Left ventricle myocardium inferior (tissue), 1 donor: ENCODE results near the gene DLG2. TPM values are rescaled to one million over a fixed set of nuclear protein-coding genes. Genes with fewer than 3 reads are reported as not detected.

ENCODE experiments used
- DNase-seq: peaks from one replicate; pipeline ENCODE4 v3.0.0-alpha.2; 2020
- H3K27ac ChIP-seq: fragments of 200-600 bp; replicated peaks from 2 replicates; pipeline ENCODE4 v1.8.0; 2021
- H3K27me3 ChIP-seq: fragments of 200-600 bp; 2 replicates; pipeline ENCODE4 v1.8.0; 2021; ENCODE audit warnings: low read depth
- H3K36me3 ChIP-seq: fragments of 200-600 bp; 2 replicates; pipeline ENCODE4 v1.8.0; 2021
- H3K4me1 ChIP-seq: fragments of 200-600 bp; 2 replicates; pipeline ENCODE4 v1.8.0; 2021
- H3K4me3 ChIP-seq: fragments of 200-600 bp; 2 replicates; pipeline ENCODE4 v1.8.0; 2021; ENCODE audit warnings: mild to moderate bottlenecking, moderate library complexity
- H3K9me3 ChIP-seq: fragments of 200-600 bp; replicated peaks from 2 replicates; pipeline ENCODE4 v1.8.0; 2021
- intact Hi-C: fragments of 100-400 bp; cut with micrococcal nuclease; formaldehyde crosslinking; loops from one replicate; pipeline ENCODE4 v1.11.0; 2022
- total RNA-seq: library from RNA; stranded (reverse); fragmentation: NEBNext Ultra II Directional; extraction: Animal tissue kit (Norgen Biotek cat#: 25700); gene quantifications from one replicate; pipeline ENCODE4 v1.2.1, GENCODE V29; 2021
- TF ChIP-seq, protein P1 (sequence below): fragments of 200-600 bp; IDR thresholded peaks from 2 replicates; pipeline ENCODE4 v1.8.0; 2021; ENCODE audit warnings: antibody characterized with exemption, mild to moderate bottlenecking, borderline replicate concordance
- donor health status: DM: no; HTN: yes; CAD: no; lungs with severe emphysema.

Gene DLG2
- total RNA-seq, 1 donor from 2014 or later = 6.5 TPM

DNA sequence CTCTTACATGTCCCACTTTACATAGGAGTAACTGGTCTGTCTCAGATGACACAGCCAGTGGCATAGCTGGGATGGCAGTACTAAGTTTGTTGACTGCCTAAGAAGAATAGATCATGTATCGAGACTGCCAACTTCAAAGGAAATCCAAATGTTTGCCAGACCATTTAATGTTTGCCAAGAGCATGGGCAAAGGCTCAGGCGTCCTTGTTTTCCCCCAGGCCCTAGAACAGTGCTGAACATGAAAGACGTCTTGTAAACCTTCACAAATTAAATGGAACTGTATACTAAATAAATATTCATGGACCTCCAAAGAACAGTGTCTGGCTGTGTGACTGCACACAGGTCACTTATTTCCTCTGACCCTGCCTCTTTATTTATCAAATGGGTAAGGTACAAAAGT is 2106.3 kb downstream of the DLG2 start:
- H3K9me3 ChIP-seq = peaks cover 17% of the 10 kb centered on the region
- H3K4me1 ChIP-seq = no peaks in the 10 kb centered on the region
- no peaks in the 10 kb centered on the region for H3K36me3 ChIP-seq
- no peak overlapping the region for H3K27ac ChIP-seq
- TF ChIP-seq, protein P1, sequence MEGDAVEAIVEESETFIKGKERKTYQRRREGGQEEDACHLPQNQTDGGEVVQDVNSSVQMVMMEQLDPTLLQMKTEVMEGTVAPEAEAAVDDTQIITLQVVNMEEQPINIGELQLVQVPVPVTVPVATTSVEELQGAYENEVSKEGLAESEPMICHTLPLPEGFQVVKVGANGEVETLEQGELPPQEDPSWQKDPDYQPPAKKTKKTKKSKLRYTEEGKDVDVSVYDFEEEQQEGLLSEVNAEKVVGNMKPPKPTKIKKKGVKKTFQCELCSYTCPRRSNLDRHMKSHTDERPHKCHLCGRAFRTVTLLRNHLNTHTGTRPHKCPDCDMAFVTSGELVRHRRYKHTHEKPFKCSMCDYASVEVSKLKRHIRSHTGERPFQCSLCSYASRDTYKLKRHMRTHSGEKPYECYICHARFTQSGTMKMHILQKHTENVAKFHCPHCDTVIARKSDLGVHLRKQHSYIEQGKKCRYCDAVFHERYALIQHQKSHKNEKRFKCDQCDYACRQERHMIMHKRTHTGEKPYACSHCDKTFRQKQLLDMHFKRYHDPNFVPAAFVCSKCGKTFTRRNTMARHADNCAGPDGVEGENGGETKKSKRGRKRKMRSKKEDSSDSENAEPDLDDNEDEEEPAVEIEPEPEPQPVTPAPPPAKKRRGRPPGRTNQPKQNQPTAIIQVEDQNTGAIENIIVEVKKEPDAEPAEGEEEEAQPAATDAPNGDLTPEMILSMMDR = no peak
- no peak for DNase-seq
- intact Hi-C loops = no loop called here
- no peak overlapping the region for H3K4me3 ChIP-seq
- H3K27me3 ChIP-seq = no peaks in the 10 kb centered on the region

DNA sequence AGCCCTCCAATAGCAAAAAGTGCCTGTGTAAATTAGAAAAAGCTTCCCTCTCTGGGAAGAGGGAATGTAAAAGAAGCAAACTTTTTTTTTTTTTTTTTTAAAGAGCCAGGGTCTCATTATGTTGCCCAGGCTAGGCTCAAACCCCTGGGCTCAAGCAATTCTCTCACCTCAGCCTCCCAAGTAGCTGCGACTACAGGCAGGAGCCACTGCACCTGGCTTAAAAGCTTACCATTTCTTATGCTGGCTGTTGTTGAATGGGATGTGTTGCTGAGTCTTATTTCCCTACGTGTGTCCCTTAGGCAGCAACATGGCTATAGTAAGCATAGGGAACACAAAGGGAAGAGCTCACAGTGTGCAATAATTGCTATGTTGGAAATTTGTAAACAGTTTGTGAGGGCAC is 2115.5 kb downstream of the DLG2 start:
- Histone ChIP-seq H3K9me3 (peaks cover 6% of the 10 kb centered on the region), H3K27me3 (no peaks in the 10 kb centered on the region), H3K36me3 (no peaks in the 10 kb centered on the region), H3K27ac (no peak overlapping the region), H3K4me1 (no peaks in the 10 kb centered on the region), H3K4me3 (no peak overlapping the region)
- DNase-seq = no peak
- intact Hi-C loops = no loop called here
- TF ChIP-seq, protein P1 = no peak

DNA sequence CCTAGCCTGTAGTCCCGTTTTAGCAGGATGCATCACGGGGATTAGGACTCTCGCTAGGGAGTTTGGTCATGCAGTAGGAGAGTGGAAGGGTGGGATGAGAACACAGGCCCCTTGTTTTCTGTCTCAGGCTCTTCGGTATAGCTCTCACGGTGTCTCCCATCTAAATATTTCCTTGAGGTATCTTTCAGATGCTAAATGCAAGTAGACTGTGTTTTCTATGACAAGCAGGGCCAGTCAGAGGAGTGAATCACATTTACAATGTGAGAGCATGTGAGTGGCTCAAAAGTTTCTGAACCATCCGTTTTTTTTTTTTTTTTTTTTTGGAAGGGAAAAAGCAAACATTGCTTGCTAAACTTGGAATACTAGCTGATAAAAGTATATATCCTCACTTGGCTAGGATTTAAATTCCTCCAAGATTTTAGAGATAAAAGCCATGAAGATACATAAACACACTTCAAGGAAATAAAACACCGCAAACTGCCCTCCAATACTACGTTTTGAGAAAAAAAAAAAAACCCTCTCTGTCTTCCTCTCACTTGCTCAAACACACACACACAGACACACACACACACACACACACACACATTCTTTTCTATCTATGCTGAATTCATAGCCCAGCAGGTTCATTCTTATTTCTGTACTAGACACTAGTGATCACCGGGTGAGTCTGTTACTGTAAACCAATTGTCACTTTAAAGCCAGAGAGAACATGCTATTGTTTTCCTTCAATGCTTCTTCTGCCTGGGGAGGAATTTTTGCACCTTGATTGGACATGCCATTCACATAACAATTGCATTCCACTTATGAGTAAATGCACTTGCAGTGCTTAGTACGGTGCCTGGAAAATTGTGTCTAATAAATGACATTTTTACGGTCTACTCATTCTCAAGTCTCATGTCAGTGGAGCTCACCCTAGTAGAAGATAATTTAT is 2116.3 kb downstream of the DLG2 start:
- Histone ChIP-seq H3K4me1 (no peaks in the 10 kb centered on the region), H3K9me3 (peaks cover 6% of the 10 kb centered on the region), H3K36me3 (no peaks in the 10 kb centered on the region), H3K4me3 (no peak overlapping the region), H3K27ac (no peak overlapping the region), H3K27me3 (no peaks in the 10 kb centered on the region)
- intact Hi-C loops = no loop called here
- DNase-seq = no peak
- TF ChIP-seq, protein P1 = no peak

DNA sequence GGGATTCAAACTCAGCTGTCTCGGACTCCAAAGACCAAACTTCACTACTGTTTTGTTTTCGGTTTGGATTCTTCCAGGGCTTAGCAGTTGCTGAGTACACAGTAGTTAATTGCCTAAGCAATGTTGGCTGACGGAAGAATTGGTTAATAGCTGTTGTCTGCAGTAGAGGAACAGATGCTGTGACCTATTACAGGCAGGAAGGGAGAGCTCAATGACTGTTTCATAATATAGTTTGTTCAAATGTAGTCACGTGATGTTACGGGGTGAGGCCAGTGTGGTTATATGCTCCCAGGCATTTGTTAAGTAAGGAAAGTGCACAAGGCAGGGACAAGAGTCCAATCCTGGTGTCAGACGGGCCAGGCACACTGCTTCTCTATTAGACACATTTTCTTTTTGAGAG is 2118.3 kb downstream of the DLG2 start:
- no peaks in the 10 kb centered on the region for H3K4me1 ChIP-seq
- no peak for DNase-seq
- intact Hi-C loops = no loop called here
- H3K9me3 ChIP-seq = peaks cover 6% of the 10 kb centered on the region
- H3K27ac ChIP-seq = no peak overlapping the region
- no peaks in the 10 kb centered on the region for H3K27me3 ChIP-seq
- H3K36me3 ChIP-seq = no peaks in the 10 kb centered on the region
- no peak overlapping the region for H3K4me3 ChIP-seq
- TF ChIP-seq, protein P1 = no peak

DNA sequence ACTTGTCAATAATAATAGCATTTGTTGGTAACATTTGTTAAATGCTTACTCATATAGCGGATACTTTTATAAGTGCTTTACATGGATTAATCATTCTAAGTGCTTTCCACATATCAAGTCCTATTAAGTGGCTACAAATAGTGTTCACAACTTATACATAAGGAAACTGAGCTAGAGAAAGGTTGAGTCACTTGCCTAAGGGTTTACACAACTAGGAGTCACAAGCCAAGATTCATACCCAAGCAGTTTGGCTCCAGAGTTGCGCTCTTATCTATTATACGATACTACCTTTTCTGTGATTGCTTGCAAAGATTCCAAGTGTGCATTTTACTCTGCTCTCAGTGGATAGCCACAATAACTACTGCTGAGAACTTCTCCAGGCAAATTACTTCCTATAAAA is 2125.1 kb downstream of the DLG2 start:
- H3K4me1 ChIP-seq = no peaks in the 10 kb centered on the region
- H3K36me3 ChIP-seq = no peaks in the 10 kb centered on the region
- H3K4me3 ChIP-seq = no peak overlapping the region
- no peaks in the 10 kb centered on the region for H3K27me3 ChIP-seq
- no peak overlapping the region for H3K27ac ChIP-seq
- DNase-seq = no peak
- H3K9me3 ChIP-seq = no peaks in the 10 kb centered on the region
- intact Hi-C loops = no loop called here
- TF ChIP-seq, protein P1 = no peak
